ENCODE data around the gene NDC80. TPM values are rescaled to one million over a fixed set of nuclear protein-coding genes. Genes with fewer than 3 reads are reported as not detected.

NDC80 gene
- polyA plus RNA-seq, 3 donors = 0.07 TPM; not detected in 2

- Mint-ChIP-seq H3K27ac (no peak overlapping the region), H3K27me3 (ENCODE audit: low read depth in 3 of 3) (no peaks in the 10 kb centered on the region), H3K9me3 (no peaks in the 10 kb centered on the region), H3K4me1 (no peaks in the 10 kb centered on the region), H3K4me3 (no peak overlapping the region), H3K36me3 (peaks cover 49 to 58% of the 10 kb centered on the region in 2 donors)
- H3K27me3 ChIP-seq (ENCODE audit: control insufficient read depth in 2 of 2, insufficient read depth in 2 of 2, low read length in 2 of 2) = no peaks in the 10 kb centered on the region
- no peak overlapping the region for H3K4me2 ChIP-seq (replicated peaks; ENCODE audit: extremely low read depth, low read length, poor library complexity, severe bottlenecking)
- 100% methylated on average over 2 of the region's 4 CpGs for WGBS (ENCODE audit: insufficient coverage)
- peaks cover 18 to 60% of the 10 kb centered on the region in 2 donors for H3K36me3 ChIP-seq (replicated peaks in 1 of 2; ENCODE audit: control insufficient read depth in 1 of 2, insufficient read depth in 2 of 2, low read length in 2 of 2)
- no peaks in the 10 kb centered on the region for H3K9me3 ChIP-seq (replicated peaks in 1 of 2; ENCODE audit: control insufficient read depth in 1 of 2, insufficient read depth in 1 of 2, low read length in 2 of 2)
- DNase-seq = peak in 2 of 3 donors; percentile 12 to 21
- H3K9ac ChIP-seq (ENCODE audit: insufficient read depth, low read length, poor library complexity, severe bottlenecking) = no peak overlapping the region
- H3K4me1 ChIP-seq (ENCODE audit: control insufficient read depth in 1 of 2, insufficient read depth in 2 of 2, low read length in 2 of 2) = no peaks in the 10 kb centered on the region
- H2AFZ ChIP-seq (ENCODE audit: insufficient read depth, low read depth, low read length, poor library complexity, severe bottlenecking) = no peak overlapping the region
- H3K4me3 ChIP-seq (replicated peaks in 1 of 3; ENCODE audit: low read depth in 2 of 3, low read length in 3 of 3) = no peak overlapping the region
- H3K27ac ChIP-seq (ENCODE audit: low read depth in 1 of 2, low read length in 2 of 2) = no peak overlapping the region
- H3K79me2 ChIP-seq (ENCODE audit: insufficient read depth, low read length) = no peaks in the 10 kb centered on the region
- no peaks in the 10 kb centered on the region for H4K20me1 ChIP-seq (ENCODE audit: insufficient read depth, low read length)
- peak; percentile 73 for TF ChIP-seq CTCF (IDR thresholded peaks at IDR 0.05)
- intact Hi-C loops (cut with micrococcal nuclease) = loop anchor here (10.0 kb wide), 3 partner anchors 433 to 1683 kb away; no protein-coding TSS in a partner anchor
Measured at GRCh38 chr18:2547477-2548087, 23.8 kb upstream of the NDC80 start.

GRCh38 chr18:2549462-2549861 lies 21.9 kb upstream of the NDC80 start:
- H3K36me3 ChIP-seq (replicated peaks in 1 of 2; ENCODE audit: control insufficient read depth in 1 of 2, insufficient read depth in 2 of 2, low read length in 2 of 2) = peaks cover 18 to 55% of the 10 kb centered on the region in 2 donors
- Mint-ChIP-seq H3K27me3 (ENCODE audit: low read depth in 3 of 3) (no peaks in the 10 kb centered on the region), H3K36me3 (peaks cover 55 to 62% of the 10 kb centered on the region in 2 donors), H3K9me3 (no peaks in the 10 kb centered on the region), H3K4me3 (no peak overlapping the region), H3K4me1 (no peaks in the 10 kb centered on the region), H3K27ac (no peak overlapping the region)
- WGBS (ENCODE audit: insufficient coverage) = no CpG with 5 or more reads among the region's 2 CpGs
- DNase-seq = no peak
- no peaks in the 10 kb centered on the region for H3K79me2 ChIP-seq (ENCODE audit: insufficient read depth, low read length)
- no peak overlapping the region for H3K4me3 ChIP-seq (replicated peaks in 1 of 3; ENCODE audit: low read depth in 2 of 3, low read length in 3 of 3)
- no peak overlapping the region for H3K27ac ChIP-seq (ENCODE audit: low read depth in 1 of 2, low read length in 2 of 2)
- no peaks in the 10 kb centered on the region for H3K9me3 ChIP-seq (replicated peaks in 1 of 2; ENCODE audit: control insufficient read depth in 1 of 2, insufficient read depth in 1 of 2, low read length in 2 of 2)
- no peak overlapping the region for H3K4me2 ChIP-seq (replicated peaks; ENCODE audit: extremely low read depth, low read length, poor library complexity, severe bottlenecking)
- no peaks in the 10 kb centered on the region for H3K4me1 ChIP-seq (ENCODE audit: control insufficient read depth in 1 of 2, insufficient read depth in 2 of 2, low read length in 2 of 2)
- no peaks in the 10 kb centered on the region for H3K27me3 ChIP-seq (ENCODE audit: control insufficient read depth in 2 of 2, insufficient read depth in 2 of 2, low read length in 2 of 2)
- intact Hi-C loops (cut with micrococcal nuclease) = loop anchor here (10.0 kb wide), 3 partner anchors 435 to 1685 kb away; no protein-coding TSS in a partner anchor
- no peak overlapping the region for H2AFZ ChIP-seq (ENCODE audit: insufficient read depth, low read depth, low read length, poor library complexity, severe bottlenecking)
- TF ChIP-seq CTCF (IDR thresholded peaks at IDR 0.05) = no peak
- H4K20me1 ChIP-seq (ENCODE audit: insufficient read depth, low read length) = no peaks in the 10 kb centered on the region
- H3K9ac ChIP-seq (ENCODE audit: insufficient read depth, low read length, poor library complexity, severe bottlenecking) = no peak overlapping the region

Measured in CD14-positive monocyte (primary cell).